NCI-H1694 treated with DMSO at 0.1 percent for 48 hours (cell line): Measurements from ENCODE around the gene DALRD3.

ENCODE experiments used
- DNase-seq: peaks from one replicate; lab custom pipeline; 2025; lab: John Stamatoyannopoulos, UW

Gene DALRD3

GRCh38 chr3:49005998-49006397 is 12.4 kb downstream of the DALRD3 start:
- no peak for DNase-seq

DNA sequence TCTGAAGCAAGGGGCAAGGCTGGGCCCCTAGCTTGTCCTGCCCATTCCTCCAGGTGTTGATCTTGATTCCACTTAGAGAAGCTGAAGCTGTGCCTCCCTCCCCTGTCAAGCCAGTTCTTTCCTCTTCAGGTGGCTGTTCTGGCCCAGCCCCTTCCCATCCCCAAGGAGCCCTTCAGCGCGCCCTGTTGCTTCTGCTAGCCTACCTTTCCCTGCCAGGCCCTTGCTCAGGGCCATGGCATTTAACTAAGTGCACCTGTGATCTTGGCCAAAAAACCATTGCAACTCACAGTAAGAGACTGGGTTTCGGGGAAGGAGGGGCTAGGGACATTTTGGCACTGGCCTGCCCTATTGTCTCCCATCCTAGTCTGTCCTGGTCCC is 13.1 kb downstream of the DALRD3 start:
- DNase-seq = no peak

- DNase-seq = no peak
These were observed 13.8 kb downstream of the DALRD3 start for GRCh38 chr3:49004352-49005302.

DNA sequence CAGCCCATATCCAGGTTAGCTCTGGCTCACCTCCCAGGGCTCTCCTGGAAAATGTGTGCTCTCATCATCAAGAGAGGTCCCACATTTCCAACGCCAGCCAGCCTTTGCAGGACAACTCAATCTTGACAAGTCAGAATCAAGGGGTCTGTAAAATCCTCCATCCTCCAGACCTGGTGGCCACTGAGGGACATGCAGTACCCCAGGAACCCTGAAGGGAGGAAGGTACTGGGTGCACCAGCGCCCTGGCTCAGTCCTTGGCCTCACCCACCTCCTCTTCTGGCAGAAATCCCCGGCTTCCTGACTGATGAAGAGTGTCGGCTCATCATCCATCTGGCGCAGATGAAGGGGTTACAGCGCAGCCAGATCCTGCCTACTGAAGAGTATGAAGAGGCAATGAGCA is 17.2 kb downstream of the DALRD3 start:
- no peak for DNase-seq

GRCh38 chr3:48999085-48999858 is 19.1 kb downstream of the DALRD3 start:
- no peak for DNase-seq

GRCh38 chr3:48997714-48998637 is 20.4 kb downstream of the DALRD3 start:
- DNase-seq = no peak

GRCh38 chr3:48997102-48997635 is 21.2 kb downstream of the DALRD3 start:
- no peak for DNase-seq

DNA sequence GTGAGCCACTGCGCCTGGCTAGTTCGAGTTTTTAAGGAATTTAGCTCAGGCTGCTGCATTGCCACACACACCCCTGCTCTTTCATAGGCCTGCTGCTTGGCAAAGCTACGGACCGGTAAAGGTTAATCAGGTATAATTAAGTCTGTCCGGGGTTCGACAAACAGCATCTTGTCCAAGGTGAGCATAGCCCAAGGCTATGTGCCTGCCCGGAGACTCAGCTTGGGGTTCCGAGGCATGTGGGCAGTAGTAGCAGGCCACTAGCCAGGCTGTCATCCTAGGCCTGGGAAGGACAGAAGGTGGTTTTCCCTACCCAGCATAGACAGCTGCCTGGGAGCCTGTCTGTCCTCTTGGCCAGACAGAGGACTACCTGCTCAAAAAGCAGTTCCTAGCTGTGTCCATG is 21.7 kb downstream of the DALRD3 start:
- DNase-seq = no peak

DNA sequence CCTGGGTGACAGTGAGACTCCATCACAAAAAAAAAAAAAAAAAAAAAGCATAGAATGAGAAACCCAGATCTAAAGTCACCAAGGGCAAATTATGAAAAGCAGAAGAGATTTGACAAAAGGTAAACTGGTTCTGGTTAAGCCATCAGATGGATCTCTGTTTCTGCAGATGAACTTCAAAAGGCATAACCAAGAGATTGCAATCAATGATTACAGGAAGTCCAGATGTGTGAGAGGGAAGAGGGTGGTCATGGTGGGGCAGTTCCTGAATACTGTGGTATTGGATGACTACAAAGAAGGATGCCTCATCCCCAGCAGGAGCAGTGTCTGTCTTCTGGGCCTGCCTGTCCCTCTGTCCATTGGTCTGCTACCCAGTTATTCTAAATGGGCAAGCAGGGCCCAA is 24.5 kb downstream of the DALRD3 start:
- DNase-seq = no peak

GRCh38 chr3:48991851-48992545 is 26.4 kb downstream of the DALRD3 start:
- no peak for DNase-seq

DNA sequence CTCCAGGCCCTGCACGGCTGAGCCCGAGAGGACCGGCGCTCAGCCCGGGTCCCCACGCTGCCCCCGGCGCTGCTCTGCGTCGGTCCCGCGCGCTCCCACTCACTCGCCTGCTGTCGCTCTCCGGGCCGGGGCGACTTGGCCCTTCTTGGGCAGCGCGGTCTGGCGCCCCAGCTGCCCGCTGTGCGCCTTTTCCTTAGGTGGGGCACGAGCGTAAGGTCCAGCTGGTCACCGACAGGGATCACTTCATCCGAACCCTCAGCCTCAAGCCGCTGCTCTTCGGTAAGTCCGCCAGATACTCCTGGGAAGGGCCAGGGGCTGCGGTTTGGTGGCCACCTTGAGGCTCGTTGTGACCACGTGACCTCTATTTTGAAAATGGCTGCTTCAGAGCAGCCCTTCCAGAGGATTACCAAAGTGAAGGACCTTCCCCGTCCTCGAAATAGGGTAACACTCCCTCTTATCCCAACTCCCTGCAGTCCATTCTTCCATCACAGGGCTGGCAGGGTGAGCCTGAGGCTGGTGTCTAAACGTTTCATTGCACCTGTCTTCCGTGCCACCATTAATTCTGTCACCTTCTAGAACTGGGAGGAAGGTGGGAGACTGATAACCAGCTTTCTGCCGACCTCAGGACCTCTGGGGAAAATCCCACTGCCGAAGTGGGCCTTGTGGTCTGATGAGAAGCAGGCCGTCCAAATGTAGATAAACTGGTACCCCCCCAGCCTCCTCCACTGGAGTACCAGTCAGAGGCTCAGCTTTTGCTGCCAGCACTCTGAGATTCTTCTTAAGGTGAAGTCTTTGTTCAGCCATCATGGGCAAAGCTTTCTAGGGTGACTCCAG is 27.5 kb downstream of the DALRD3 start:
- DNase-seq = no peak

DNA sequence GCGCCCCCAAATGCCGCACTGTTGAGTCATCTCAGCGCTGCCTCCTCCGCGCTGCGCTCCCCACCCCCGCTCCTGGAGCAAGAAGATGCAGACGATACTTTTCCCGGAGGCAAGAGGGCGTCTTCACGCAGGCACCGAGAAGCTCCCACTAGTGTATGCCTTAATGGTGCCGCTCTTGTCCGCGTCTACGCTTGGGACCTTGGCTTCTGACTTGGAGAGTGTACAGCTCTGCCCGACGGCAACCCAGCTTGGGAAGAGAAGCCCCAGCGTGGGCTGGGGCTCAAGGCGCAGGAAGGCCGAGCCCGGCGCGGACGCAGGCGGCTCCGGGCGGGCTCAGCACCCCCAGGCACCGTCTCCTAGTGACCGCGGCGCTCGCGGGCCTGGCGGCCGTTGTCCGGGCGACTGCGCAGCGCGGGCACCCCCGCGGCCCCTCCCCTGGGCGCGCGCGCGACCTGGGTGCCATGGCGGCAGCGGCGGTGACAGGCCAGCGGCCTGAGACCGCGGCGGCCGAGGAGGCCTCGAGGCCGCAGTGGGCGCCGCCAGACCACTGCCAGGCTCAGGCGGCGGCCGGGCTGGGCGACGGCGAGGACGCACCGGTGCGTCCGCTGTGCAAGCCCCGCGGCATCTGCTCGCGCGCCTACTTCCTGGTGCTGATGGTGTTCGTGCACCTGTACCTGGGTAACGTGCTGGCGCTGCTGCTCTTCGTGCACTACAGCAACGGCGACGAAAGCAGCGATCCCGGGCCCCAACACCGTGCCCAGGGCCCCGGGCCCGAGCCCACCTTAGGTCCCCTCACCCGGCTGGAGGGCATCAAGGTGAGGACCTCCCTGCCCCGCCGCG is 28.4 kb downstream of the DALRD3 start, which contains the start of gene P4HTM:
P4HTM (plus strand) TSS at position 446 of the 840 bp plus-strand sequence; CDS start at position 462, 16 bp downstream.
- no peak for DNase-seq

DNA sequence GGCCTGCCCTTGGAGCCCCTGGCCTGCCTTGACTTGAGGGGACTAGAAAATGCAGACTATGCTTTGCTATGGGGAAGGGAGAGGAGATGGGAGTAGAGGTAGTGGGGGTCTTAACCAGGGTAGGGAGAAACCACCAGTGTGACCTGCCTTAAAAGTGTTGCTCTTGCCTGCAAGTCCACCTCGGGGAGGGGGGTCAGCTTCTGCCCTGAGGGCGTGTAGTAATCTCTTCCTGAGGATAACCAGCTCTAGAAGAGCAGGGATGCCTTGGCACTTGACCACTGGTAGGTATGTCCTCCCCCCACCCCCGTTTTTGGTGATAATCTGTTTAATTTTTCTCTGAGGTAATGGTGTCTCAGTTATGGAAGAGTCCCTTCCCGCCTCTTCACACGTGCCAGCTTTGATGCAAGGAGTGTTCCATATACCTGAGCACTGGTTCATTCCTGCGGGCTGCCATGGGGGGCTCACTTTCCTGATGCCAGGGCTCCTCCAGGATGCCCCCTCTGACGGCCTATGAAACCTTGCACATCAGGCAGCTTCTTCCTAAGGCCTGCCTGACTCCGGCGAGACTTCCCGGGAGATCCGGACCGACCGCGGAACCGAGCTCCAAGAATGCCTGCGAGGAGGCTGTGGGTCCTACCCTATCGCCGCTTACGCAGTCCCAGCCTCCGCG is 29.1 kb downstream of the DALRD3 start:
- no peak for DNase-seq

- DNase-seq = no peak
These were observed 32.5 kb downstream of the DALRD3 start for GRCh38 chr3:48985831-48986376.

- no peak for DNase-seq
These were observed 33.7 kb downstream of the DALRD3 start for GRCh38 chr3:48984663-48985062.

GRCh38 chr3:48983096-48983495 is 35.3 kb downstream of the DALRD3 start:
- no peak for DNase-seq

GRCh38 chr3:48982686-48983085 is 35.7 kb downstream of the DALRD3 start:
- DNase-seq = no peak

GRCh38 chr3:48982016-48982415 is 36.4 kb downstream of the DALRD3 start:
- DNase-seq = no peak
